Stomach smooth muscle (tissue), 2 donors: ENCODE measurements around the gene VEZT.

Experiments used
- H3K27ac ChIP-seq: one replicate; pipeline ENCODE4 v1.7.0; 2013; ENCODE audit warnings: mild to moderate bottlenecking, low read length, inconsistent platforms
- H3K27me3 ChIP-seq, 2 donors: one replicate each; pipeline ENCODE4 v1.7.0; 2013; ENCODE audit warnings: low read length in 2 of 2; ENCODE audit not compliant: insufficient read depth in 2 of 2, control insufficient read depth in 1 of 2
- H3K36me3 ChIP-seq, 2 donors: one replicate each; pipeline ENCODE4 v1.7.0; 2013; ENCODE audit warnings: low read length in 2 of 2; ENCODE audit not compliant: control insufficient read depth in 2 of 2, insufficient read depth in 2 of 2
- H3K4me1 ChIP-seq: one replicate; pipeline ENCODE4 v1.7.0; 2013; ENCODE audit warnings: low read length; ENCODE audit not compliant: control insufficient read depth, insufficient read depth
- H3K4me3 ChIP-seq, 2 donors: one replicate each; pipeline ENCODE4 v1.7.0; 2013; ENCODE audit warnings: low read length in 2 of 2
- H3K9ac ChIP-seq, 2 donors: one replicate each; pipeline ENCODE4 v1.7.0; 2013; ENCODE audit warnings: low read length in 2 of 2, mild to moderate bottlenecking in 1 of 2
- H3K9me3 ChIP-seq, 2 donors: one replicate each; pipeline ENCODE4 v1.7.0; 2013; ENCODE audit warnings: low read length in 2 of 2; ENCODE audit not compliant: control insufficient read depth in 2 of 2
- donor health status: healthy.
- donor health status: Pancreatic carcinoma.

The VEZT gene

DNA sequence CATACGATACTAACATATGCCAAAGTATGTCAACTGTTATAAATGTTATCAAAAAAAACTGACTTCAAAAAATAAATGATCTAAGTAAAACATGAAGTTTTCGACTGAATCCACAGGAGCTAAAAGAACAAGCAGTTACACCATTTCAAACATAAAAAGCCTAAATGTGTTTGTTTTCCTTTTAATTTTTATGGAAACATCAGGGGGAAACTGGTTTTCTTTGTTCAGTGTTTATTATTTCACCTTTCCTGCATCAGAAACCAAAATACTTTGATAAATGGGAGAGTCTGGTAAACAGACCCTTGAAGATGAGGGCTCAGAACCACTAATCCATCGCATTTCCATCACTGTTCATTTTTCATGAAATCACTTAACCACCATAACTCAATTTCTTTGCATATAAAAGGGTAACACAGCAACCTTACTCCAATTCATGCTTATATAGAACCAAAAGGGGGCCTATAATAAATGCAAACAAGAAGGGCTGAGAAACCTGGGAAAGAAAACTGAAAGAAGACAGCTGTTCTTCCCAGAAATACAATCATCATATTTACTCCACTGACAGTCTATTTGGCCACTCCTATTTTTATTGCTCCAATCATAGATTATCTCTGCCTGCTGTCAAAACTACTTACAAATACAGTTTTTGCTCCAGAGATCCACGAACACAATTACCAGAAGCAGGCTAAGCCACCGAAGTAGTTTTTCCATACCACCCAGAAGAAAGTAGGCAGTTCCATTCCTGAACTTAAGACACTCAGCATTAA is 17.3 kb upstream of the VEZT start:
- Histone ChIP-seq H3K4me3 (peak overlapping the region in 1 of 2 donors; percentile 8), H3K36me3 (no peaks in the 10 kb centered on the region), H3K27ac (no peak overlapping the region), H3K9me3 (no peaks in the 10 kb centered on the region), H3K4me1 (peaks cover 13% of the 10 kb centered on the region), H3K27me3 (no peaks in the 10 kb centered on the region), H3K9ac (no peak overlapping the region)

DNA sequence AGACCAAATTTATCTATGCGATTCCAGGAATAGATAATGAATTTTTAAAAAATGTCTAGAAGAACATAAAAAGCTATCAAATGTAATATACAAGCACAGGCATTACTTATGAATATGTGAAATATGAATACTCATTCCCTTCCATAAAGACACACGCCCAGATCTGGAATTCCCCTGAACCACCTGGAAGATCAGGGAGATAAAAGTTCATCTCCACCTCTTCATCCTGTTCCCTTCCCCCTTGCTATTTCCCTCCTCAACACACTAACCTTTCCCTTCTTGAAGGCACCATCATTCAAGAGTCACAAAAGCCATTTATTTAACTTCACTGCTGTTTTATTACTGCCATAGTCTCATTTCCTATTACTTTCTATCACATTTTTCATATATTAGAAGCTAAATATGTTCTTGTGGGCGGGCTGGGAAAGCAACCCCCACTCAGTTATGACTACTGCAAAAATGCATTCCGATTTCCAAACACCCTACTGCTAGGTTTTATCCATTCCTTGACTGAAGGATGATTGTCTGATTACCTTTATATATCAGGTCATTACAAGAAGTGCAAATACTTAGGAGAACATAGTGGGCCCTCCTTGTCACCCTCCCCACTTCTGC is 16.4 kb upstream of the VEZT start:
- Histone ChIP-seq H3K4me1 (peaks cover 21% of the 10 kb centered on the region), H3K27me3 (no peaks in the 10 kb centered on the region), H3K9ac (no peak overlapping the region), H3K4me3 (no peak overlapping the region), H3K9me3 (no peaks in the 10 kb centered on the region), H3K27ac (no peak overlapping the region), H3K36me3 (no peaks in the 10 kb centered on the region)

DNA sequence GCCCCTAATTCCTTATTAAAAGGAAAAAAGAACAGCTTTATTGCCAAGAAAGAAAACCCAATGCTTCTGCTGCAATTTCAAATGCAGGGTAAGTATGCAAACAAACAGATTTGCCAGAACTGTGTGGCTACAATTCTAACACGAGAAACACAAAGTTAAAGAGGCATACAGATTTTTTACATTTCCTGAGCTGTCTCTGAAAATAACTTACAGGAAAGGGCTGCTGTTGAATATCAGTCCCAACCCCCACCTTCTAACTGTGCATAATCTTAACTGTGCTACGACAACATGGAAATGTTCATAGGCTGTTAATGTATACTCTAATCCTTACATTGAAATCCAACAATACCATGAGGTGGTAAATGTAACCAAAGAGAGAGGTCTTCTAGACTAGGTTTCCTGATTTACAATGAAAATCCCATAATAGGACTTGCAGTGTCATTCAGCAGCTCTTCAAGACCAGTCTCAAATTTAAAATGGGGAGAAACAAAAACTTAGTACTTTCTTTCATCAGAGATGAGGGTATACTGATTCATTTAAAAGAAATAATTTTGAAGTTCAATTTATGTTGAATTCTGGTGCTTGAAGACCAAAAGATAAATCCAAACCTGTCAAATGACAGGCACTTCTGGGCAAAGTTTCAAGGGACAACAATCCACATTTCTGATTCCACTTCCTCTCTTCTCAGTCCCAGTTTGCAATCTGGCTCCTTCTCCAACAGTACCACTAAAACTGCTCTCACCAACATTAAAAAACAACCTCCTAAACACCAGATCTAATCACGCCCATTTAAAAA is 14.7 kb upstream of the VEZT start:
- Histone ChIP-seq H3K27ac (peak overlapping the region; percentile 0), H3K9ac (no peak overlapping the region), H3K27me3 (no peaks in the 10 kb centered on the region), H3K4me1 (peaks cover 27% of the 10 kb centered on the region), H3K36me3 (no peaks in the 10 kb centered on the region), H3K4me3 (no peak overlapping the region), H3K9me3 (no peaks in the 10 kb centered on the region)

DNA sequence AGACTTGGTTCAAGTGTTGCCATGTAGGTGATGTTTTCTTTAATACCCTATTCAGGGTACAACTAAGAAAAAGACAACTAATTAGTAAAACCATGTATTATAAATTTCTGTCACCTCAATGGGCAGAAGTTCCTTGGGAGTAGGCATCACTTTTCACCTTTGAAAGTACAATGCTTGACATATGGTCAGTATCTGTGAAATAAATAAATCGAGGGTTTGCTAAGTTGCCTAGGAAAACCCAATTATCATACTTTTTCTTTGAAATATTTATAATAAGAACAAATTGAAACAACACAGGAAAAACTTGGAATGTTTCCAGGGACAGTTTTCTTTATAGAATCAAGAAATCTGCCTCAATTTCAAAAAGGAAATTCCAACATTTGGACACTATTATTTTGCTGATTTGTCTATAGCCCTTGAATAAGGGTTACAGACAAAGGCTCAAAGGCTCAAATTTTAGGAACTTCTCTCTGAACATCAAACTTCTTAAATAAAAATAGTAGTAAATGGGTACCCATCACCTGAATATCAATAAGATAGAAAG is 14.0 kb upstream of the VEZT start:
- H3K4me3 ChIP-seq: no peak overlapping the region
- no peak overlapping the region for H3K9ac ChIP-seq
- no peaks in the 10 kb centered on the region for H3K36me3 ChIP-seq
- H3K4me1 ChIP-seq: peaks cover 28% of the 10 kb centered on the region
- H3K27ac ChIP-seq: peak overlapping the region; percentile 0
- H3K27me3 ChIP-seq: no peaks in the 10 kb centered on the region
- no peaks in the 10 kb centered on the region for H3K9me3 ChIP-seq

DNA sequence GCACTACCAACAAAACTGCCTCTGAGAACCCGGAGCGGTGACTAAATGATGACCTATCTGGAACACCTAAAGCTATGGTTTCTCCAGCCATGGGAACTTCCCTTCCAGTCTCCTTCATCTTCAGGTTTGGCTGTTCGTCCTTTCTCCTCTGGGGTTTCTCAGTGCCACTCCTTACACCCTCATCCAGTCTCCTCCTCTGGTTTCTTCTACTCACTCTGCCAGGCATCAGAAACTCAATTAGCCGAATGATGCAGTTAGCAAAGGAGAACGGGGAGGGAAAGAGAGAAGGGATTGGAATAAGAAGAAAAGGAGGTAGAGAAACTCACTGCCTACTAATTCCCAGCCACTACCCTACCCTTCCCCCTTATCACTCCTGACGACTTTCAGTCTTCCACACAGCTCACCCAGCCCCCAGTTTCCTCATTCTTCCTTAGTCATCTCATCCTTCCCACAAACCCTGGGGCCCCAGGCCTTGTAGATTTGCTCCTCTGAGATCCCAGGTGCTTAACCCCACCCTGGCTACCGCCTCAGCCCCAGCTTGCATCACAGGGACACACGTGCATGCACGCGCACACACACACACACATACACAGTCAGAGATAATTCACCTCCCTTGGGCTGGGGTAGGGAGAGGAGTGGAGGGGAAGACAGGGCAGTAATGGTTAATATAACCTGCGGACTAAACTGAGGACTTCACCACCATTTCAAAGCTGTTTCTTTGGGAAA is 13.3 kb upstream of the VEZT start:
- H3K4me3 ChIP-seq: no peak overlapping the region

DNA sequence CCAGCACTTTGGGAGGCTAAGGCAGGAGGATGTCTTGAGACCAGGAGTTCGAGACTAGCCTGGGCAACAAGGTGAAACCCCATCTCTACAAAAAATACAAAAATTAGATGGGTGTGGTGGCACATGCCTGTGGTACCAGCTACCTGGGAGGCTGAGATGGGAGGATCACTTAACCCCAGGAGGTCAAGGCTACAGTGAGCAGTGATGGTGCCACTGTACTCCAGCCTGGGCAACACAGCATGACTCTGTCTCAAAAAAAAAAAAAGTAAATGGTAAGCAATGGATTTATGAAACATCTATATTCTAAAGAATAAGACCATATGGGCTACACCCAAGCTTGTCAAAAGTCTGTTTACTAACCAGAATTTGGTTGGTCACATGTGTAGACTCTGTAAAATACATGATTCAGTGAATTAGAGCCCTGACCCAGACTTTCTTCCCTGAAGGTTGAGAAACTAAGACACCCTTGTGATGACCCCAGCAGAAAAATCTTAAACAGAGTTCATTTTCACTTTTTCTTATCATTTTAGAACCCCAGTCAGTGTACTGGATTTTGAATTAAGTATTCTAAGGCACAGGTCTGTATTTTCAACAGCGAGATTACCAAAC is 12.5 kb upstream of the VEZT start:
- Histone ChIP-seq H3K4me3 (peak overlapping the region in 1 of 2 donors; percentile 24), H3K36me3 (peaks cover 0 to 2% of the 10 kb centered on the region in 2 donors), H3K9me3 (no peaks in the 10 kb centered on the region), H3K27me3 (no peaks in the 10 kb centered on the region), H3K4me1 (peaks cover 32% of the 10 kb centered on the region), H3K9ac (peak overlapping the region; percentile 16 to 37), H3K27ac (peak overlapping the region; percentile 79)

More for the DNA sequence above, 13.3 kb upstream of the VEZT start:
- Histone ChIP-seq H3K27ac (peak overlapping the region; percentile 79), H3K9ac (no peak overlapping the region), H3K36me3 (peaks cover 0 to 2% of the 10 kb centered on the region in 2 donors), H3K4me1 (peaks cover 32% of the 10 kb centered on the region), H3K9me3 (no peaks in the 10 kb centered on the region), H3K27me3 (no peaks in the 10 kb centered on the region)

DNA sequence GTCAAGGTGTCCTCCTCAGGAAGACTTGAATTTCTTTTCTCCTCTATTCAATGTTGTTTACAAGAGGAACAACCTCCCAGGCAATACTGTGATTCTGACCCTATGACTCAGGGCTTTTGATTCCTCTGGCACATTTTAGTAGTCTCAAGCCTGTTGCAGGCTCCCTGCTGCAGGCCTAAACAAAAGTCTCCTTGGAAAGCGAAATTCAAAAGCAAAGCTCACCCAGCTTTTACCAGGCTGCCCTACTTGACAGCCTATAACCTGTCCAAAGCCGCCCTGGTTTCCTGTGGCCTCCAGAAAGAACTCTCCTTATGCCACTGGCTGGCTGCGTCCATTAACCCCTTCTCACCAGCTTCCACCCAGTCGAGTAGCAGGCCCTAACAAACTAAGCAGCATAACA is 11.9 kb upstream of the VEZT start:
- peaks cover 0 to 2% of the 10 kb centered on the region in 2 donors for H3K36me3 ChIP-seq
- peaks cover 32% of the 10 kb centered on the region for H3K4me1 ChIP-seq
- no peaks in the 10 kb centered on the region for H3K9me3 ChIP-seq
- H3K27me3 ChIP-seq: no peaks in the 10 kb centered on the region
- peak overlapping the region; percentile 16 to 37 for H3K9ac ChIP-seq
- H3K4me3 ChIP-seq: peak overlapping the region; percentile 24 to 41
- H3K27ac ChIP-seq: peak overlapping the region; percentile 79

DNA sequence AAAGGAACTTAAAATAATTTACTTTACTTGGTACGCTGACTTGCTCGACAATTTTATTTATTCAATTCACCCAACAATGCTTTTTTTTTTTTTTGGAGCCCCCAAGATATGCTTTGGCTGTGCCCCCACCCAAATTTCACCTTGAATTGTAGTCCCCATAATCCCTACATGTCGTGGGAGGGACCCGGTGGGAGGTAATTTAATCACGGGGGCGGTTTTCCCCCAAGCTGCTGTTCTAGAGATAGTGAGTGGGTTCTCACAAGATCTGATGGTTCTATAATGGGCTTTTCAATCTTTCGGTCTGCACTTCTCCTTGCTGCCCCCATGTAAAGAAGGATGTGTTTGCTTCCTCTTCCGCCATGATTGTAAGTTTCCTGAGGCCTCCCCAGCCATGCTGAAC is 10.7 kb upstream of the VEZT start:
- H3K36me3 ChIP-seq: peaks cover 0 to 2% of the 10 kb centered on the region in 2 donors
- H3K27ac ChIP-seq: no peak overlapping the region
- peaks cover 32% of the 10 kb centered on the region for H3K4me1 ChIP-seq
- no peak overlapping the region for H3K4me3 ChIP-seq
- no peaks in the 10 kb centered on the region for H3K27me3 ChIP-seq
- H3K9ac ChIP-seq: no peak overlapping the region
- H3K9me3 ChIP-seq: no peaks in the 10 kb centered on the region

DNA sequence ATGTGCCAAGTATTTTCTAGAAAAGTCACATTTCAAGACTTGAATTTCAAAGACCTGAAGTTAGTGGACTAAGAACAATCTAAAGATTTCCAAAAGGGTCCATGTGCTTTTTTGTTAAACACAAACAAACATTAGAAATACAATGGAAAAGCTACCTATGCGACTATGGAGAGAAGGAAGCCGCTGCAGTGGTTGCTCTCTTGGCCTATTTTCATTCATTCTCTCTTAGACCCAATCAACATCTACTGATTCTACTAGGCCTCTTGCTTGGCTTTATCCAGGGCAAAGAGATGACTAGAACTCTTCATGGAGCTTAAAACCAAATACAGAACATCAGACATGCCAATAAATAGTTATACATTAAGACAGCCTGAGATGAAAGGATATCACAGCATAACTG is 10.2 kb upstream of the VEZT start:
- no peak overlapping the region for H3K9ac ChIP-seq
- no peak overlapping the region for H3K27ac ChIP-seq
- H3K4me3 ChIP-seq: no peak overlapping the region
- peaks cover 32% of the 10 kb centered on the region for H3K4me1 ChIP-seq
- no peaks in the 10 kb centered on the region for H3K27me3 ChIP-seq
- no peaks in the 10 kb centered on the region for H3K9me3 ChIP-seq
- H3K36me3 ChIP-seq: peaks cover 0 to 2% of the 10 kb centered on the region in 2 donors

DNA sequence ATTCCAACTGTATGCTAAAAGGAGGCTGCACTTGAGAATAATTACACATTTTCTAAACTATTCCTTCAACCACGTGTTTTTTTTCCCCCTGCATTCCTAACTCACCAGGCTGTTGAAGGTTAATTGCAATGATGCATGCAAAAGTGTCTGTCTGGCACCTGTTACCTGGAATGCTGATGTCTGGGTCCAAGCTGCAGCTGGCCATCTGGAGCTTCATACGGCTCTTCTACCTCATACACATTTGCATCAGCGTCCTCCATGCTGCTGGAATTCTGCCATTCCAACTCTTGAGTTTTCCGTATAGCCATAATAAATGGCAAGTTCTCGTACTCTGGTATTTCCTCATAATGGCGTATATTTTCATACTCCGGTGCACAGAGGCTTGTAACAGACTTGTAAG is 8.9 kb upstream of the VEZT start:
- Histone ChIP-seq H3K27me3 (no peaks in the 10 kb centered on the region), H3K4me3 (no peak overlapping the region), H3K36me3 (peaks cover 0 to 2% of the 10 kb centered on the region in 2 donors), H3K4me1 (peaks cover 32% of the 10 kb centered on the region), H3K9ac (no peak overlapping the region), H3K27ac (no peak overlapping the region), H3K9me3 (no peaks in the 10 kb centered on the region)
